ENCODE data around the gene SLC3A2. TPM values are rescaled to one million over a fixed set of nuclear protein-coding genes. Genes with fewer than 3 reads are reported as not detected.

Gene SLC3A2
- total and polyA plus RNA-seq, 2 experiments from 2014 or later, result 335 to 456 TPM

GRCh38 chr11:62930666-62931065 is 50.0 kb downstream of the SLC3A2 start:
- no peak overlapping the region for H2AFZ ChIP-seq
- H3K9me3 ChIP-seq (ENCODE audit: low read depth), result no peaks in the 10 kb centered on the region
- H3K79me2 ChIP-seq, result no peaks in the 10 kb centered on the region
- H3K27me3 ChIP-seq, result peaks cover 37% of the 10 kb centered on the region
- peaks cover 14% of the 10 kb centered on the region for H3K4me1 ChIP-seq (ENCODE audit: insufficient read depth)
- no peak overlapping the region for H3K4me3 ChIP-seq
- no peak for DNase-seq (ENCODE audit: low spot score)
- no peaks in the 10 kb centered on the region for H3K36me3 ChIP-seq (replicated peaks; ENCODE audit: insufficient read depth, low read depth)
- no peaks in the 10 kb centered on the region for H3K9me2 ChIP-seq (replicated peaks; ENCODE audit: insufficient read depth)
- no peak for TF ChIP-seq EZH2phosphoT487 (IDR thresholded peaks at IDR 0.05; ENCODE audit: low read depth, severe bottlenecking, unreplicated experiment)
- no peak for TF ChIP-seq EZH2 (IDR thresholded peaks at IDR 0.05; ENCODE audit: borderline replicate concordance)
- TF ChIP-seq, protein P1, sequence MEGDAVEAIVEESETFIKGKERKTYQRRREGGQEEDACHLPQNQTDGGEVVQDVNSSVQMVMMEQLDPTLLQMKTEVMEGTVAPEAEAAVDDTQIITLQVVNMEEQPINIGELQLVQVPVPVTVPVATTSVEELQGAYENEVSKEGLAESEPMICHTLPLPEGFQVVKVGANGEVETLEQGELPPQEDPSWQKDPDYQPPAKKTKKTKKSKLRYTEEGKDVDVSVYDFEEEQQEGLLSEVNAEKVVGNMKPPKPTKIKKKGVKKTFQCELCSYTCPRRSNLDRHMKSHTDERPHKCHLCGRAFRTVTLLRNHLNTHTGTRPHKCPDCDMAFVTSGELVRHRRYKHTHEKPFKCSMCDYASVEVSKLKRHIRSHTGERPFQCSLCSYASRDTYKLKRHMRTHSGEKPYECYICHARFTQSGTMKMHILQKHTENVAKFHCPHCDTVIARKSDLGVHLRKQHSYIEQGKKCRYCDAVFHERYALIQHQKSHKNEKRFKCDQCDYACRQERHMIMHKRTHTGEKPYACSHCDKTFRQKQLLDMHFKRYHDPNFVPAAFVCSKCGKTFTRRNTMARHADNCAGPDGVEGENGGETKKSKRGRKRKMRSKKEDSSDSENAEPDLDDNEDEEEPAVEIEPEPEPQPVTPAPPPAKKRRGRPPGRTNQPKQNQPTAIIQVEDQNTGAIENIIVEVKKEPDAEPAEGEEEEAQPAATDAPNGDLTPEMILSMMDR (IDR thresholded peaks at IDR 0.05; ENCODE audit: poor library complexity), result no peak
- 83% methylated on average over 1 of the region's 1 CpG for WGBS (ENCODE audit: low lambda C conversion rate, missing lambda C conversion rate)
- no peak overlapping the region for H3K4me2 ChIP-seq
- H4K20me1 ChIP-seq (ENCODE audit: insufficient read depth, poor library complexity, severe bottlenecking), result no peaks in the 10 kb centered on the region
- H3K27ac ChIP-seq, result no peak overlapping the region

- no peak overlapping the region for H3K27ac ChIP-seq
Observed at GRCh38 chr11:62931499-62932278, 51.0 kb downstream of the SLC3A2 start.

GRCh38 chr11:62933285-62933684 is 52.6 kb downstream of the SLC3A2 start:
- no peaks in the 10 kb centered on the region for H3K4me1 ChIP-seq (ENCODE audit: insufficient read depth)
- DNase-seq (ENCODE audit: low spot score), result no peak
- H3K9me2 ChIP-seq (replicated peaks; ENCODE audit: insufficient read depth), result no peaks in the 10 kb centered on the region
- no peak overlapping the region for H3K4me3 ChIP-seq
- no peaks in the 10 kb centered on the region for H3K36me3 ChIP-seq (replicated peaks; ENCODE audit: insufficient read depth, low read depth)
- no peaks in the 10 kb centered on the region for H3K79me2 ChIP-seq
- H3K4me2 ChIP-seq, result no peak overlapping the region
- H3K27me3 ChIP-seq, result peaks cover 11% of the 10 kb centered on the region
- H2AFZ ChIP-seq, result no peak overlapping the region
- no peaks in the 10 kb centered on the region for H4K20me1 ChIP-seq (ENCODE audit: insufficient read depth, poor library complexity, severe bottlenecking)
- 90% methylated on average over 8 of the region's 13 CpGs for WGBS (ENCODE audit: low lambda C conversion rate, missing lambda C conversion rate)
- no peak overlapping the region for H3K27ac ChIP-seq
- TF ChIP-seq EZH2 (IDR thresholded peaks at IDR 0.05; ENCODE audit: borderline replicate concordance), result no peak
- no peak for TF ChIP-seq EZH2phosphoT487 (IDR thresholded peaks at IDR 0.05; ENCODE audit: low read depth, severe bottlenecking, unreplicated experiment)
- TF ChIP-seq, protein P1 (IDR thresholded peaks at IDR 0.05; ENCODE audit: poor library complexity), result no peak
- no peaks in the 10 kb centered on the region for H3K9me3 ChIP-seq (ENCODE audit: low read depth)

More at GRCh38 chr11:62931499-62932278, 51.0 kb downstream of the SLC3A2 start:
- Histone ChIP-seq H3K9me3 (ENCODE audit: low read depth) (no peaks in the 10 kb centered on the region), H3K9me2 (replicated peaks; ENCODE audit: insufficient read depth) (no peaks in the 10 kb centered on the region), H4K20me1 (ENCODE audit: insufficient read depth, poor library complexity, severe bottlenecking) (no peaks in the 10 kb centered on the region), H3K4me3 (no peak overlapping the region), H3K36me3 (replicated peaks; ENCODE audit: insufficient read depth, low read depth) (no peaks in the 10 kb centered on the region), H2AFZ (no peak overlapping the region), H3K27me3 (peaks cover 27% of the 10 kb centered on the region), H3K4me1 (ENCODE audit: insufficient read depth) (peaks cover 4% of the 10 kb centered on the region), H3K4me2 (no peak overlapping the region), H3K79me2 (no peaks in the 10 kb centered on the region)
- TF ChIP-seq EZH2 (IDR thresholded peaks at IDR 0.05; ENCODE audit: borderline replicate concordance), result no peak
- no peak for TF ChIP-seq EZH2phosphoT487 (IDR thresholded peaks at IDR 0.05; ENCODE audit: low read depth, severe bottlenecking, unreplicated experiment)
- TF ChIP-seq, protein P1 (IDR thresholded peaks at IDR 0.05; ENCODE audit: poor library complexity), result no peak
- DNase-seq (ENCODE audit: low spot score), result no peak
- WGBS (ENCODE audit: low lambda C conversion rate, missing lambda C conversion rate), result 41% methylated on average over 8 of the region's 8 CpGs
